ENCODE measurements around the gene CCDC78. TPM values are rescaled to one million over a fixed set of nuclear protein-coding genes. Genes with fewer than 3 reads are reported as not detected.

Gene CCDC78
- total and polyA plus RNA-seq, 2 of the 13 experiments (the other 11 are each of a cell fraction or from before 2014, with no cell fraction given) = 0.53 to 1.5 TPM

DNA sequence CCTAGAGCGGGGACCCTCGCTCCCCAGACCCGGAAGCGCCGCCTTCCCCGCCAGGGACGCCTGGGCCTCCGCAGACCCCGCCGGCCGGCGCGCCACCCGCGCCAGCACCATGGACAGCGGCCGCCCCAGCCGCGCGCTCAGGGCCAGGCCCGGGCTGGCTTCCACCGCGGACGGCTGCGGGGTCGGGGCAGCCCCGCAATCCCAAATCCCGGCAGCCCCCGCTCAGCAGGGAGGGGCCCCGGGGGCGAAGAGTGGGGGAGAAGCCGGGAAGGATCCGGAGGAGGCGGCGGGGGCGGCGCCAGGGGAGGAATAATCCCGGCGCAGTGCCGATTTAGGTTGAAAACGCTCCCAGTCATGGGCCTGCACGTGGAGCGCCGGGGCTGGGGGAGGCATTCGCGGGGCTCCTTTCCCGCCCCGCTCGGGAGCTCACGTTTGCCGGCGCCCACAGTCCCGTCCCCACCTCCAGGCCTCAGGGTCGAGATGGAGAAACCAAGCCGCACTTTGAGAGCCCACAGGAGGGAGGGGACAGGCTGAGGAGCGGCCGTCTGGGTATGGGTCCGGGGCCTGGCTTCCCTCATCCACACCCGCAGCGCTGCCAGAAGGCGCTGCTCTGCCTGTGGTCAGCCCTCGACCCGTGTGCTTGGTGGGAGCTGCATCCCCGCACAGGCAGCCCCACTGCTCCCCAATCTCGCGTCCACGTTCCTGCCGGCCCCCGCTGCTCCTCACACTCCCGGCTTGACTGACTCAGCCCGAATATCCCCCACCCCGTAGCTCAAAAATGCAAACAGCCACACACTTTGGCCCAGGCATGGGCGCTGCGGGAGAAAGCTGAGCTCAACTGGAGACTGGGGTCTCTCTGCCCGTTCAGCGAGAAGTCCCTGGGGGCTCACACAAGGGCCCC is 25.3 kb downstream of the CCDC78 start (continued):
- TF ChIP-seq SMAD1 (CRISPR knock-in tag; IDR thresholded peaks at IDR 0.05; ENCODE audit: borderline replicate concordance, low read depth) (no peak), ZNF143 (CRISPR knock-in tag; IDR thresholded peaks at IDR 0.05) (no peak), ZNF264 (CRISPR knock-in tag; IDR thresholded peaks at IDR 0.05) (no peak), ZNF709 (CRISPR knock-in tag; IDR thresholded peaks at IDR 0.05) (peak; percentile 71), RBM39 (IDR thresholded peaks at IDR 0.05; ENCODE audit: low read depth, low read length, poor library complexity, severe bottlenecking) (no peak), TFDP1 (CRISPR knock-in tag; IDR thresholded peaks at IDR 0.05; ENCODE audit: borderline replicate concordance) (peak; percentile 24; the same call in 1 of the 2 replicates), ZKSCAN8 (CRISPR knock-in tag; IDR thresholded peaks at IDR 0.05; ENCODE audit: borderline replicate concordance) (0 out of 2 replicates have a peak, but pooled peaks have one; percentile 31), TIGD3 (CRISPR knock-in tag; IDR thresholded peaks at IDR 0.05; ENCODE audit: borderline replicate concordance) (no peak), RFX3 (CRISPR knock-in tag; IDR thresholded peaks at IDR 0.05) (no peak), ZNF660 (CRISPR knock-in tag; IDR thresholded peaks at IDR 0.05; ENCODE audit: borderline replicate concordance, low read depth) (no peak), NFIC (IDR thresholded peaks at IDR 0.05; ENCODE audit: low read length) (no peak), ZSCAN9 (CRISPR knock-in tag; IDR thresholded peaks at IDR 0.05; ENCODE audit: borderline replicate concordance) (peak; percentile 69; the same call in 1 of the 2 replicates), PHF20 (CRISPR knock-in tag; IDR thresholded peaks at IDR 0.05) (no peak), IRF9 (CRISPR knock-in tag; IDR thresholded peaks at IDR 0.05; ENCODE audit: borderline replicate concordance) (no peak), HOXA5 (CRISPR knock-in tag; IDR thresholded peaks at IDR 0.05) (peak; percentile 76; the same call in 1 of the 2 replicates), HOXA7 (CRISPR knock-in tag; IDR thresholded peaks at IDR 0.05) (no peak), ZFP91 (CRISPR knock-in tag; IDR thresholded peaks at IDR 0.05; ENCODE audit: borderline replicate concordance) (no peak), CBX5 (CRISPR knock-in tag; IDR thresholded peaks at IDR 0.05; ENCODE audit: borderline replicate concordance) (no peak), GMEB2 (CRISPR knock-in tag; IDR thresholded peaks at IDR 0.05; ENCODE audit: low read depth) (no peak)
- TF ChIP-seq, protein P1, sequence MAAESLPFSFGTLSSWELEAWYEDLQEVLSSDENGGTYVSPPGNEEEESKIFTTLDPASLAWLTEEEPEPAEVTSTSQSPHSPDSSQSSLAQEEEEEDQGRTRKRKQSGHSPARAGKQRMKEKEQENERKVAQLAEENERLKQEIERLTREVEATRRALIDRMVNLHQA (CRISPR knock-in tag; IDR thresholded peaks at IDR 0.05) = no peak
- TF ChIP-seq, protein P2, sequence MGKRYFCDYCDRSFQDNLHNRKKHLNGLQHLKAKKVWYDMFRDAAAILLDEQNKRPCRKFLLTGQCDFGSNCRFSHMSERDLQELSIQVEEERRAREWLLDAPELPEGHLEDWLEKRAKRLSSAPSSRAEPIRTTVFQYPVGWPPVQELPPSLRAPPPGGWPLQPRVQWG (CRISPR knock-in tag; IDR thresholded peaks at IDR 0.05; ENCODE audit: borderline replicate concordance, low read depth) = no peak
